K562 (cell line): ENCODE measurements around the gene RHEB. TPM values are rescaled to one million over a fixed set of nuclear protein-coding genes. Genes with fewer than 3 reads are reported as not detected.

ENCODE experiments used
- ADNP ChIP-seq: fragments of 200-800 bp; sonication (Bioruptor generic); IDR thresholded peaks from 2 replicates; pipeline ENCODE4 v1.6.1; 2016; ENCODE audit warnings: missing genetic modification characterization, missing compliant biosample characterization
- ARID4B ChIP-seq: sonication (generic); formaldehyde crosslinking; IDR thresholded peaks from 2 replicates; pipeline ENCODE4 v1.8.0; 2022; ENCODE audit warnings: mild to moderate bottlenecking, missing genetic modification reagents
- BCOR ChIP-seq: fragments of 450-650 bp; IDR thresholded peaks from 2 replicates; pipeline ENCODE4 v1.6.1; 2016
- CBX5 ChIP-seq: IDR thresholded peaks from 2 replicates; pipeline ENCODE4 v1.6.1; 2014; ENCODE audit warnings: low read depth, borderline replicate concordance
- HDAC8 ChIP-seq: fragments of 450-650 bp; IDR thresholded peaks from 2 replicates; pipeline ENCODE4 v1.6.1; 2016; ENCODE audit warnings: mild to moderate bottlenecking, missing genetic modification characterization, moderate library complexity, missing compliant biosample characterization
- KDM1A ChIP-seq, 2 experiments: fragments of 450-650 bp; IDR thresholded peaks; 2 replicates each; pipeline ENCODE4 v1.6.1; 2016; ENCODE audit warnings: mild to moderate bottlenecking in 2 of 2
- KLF1 ChIP-seq: fragments of 450-650 bp; IDR thresholded peaks from 2 replicates; pipeline ENCODE4 v1.6.1; 2016; ENCODE audit warnings: missing genetic modification characterization, missing compliant biosample characterization
- RAD21 ChIP-seq, 2 experiments: fragments of 250-450 bp in 1 of 2; fragments of 450-650 bp in 1 of 2; sonication (Bioruptor Pico) in 1 of 2; formaldehyde crosslinking in 1 of 2; IDR thresholded peaks in 1 of 2; conservative IDR thresholded peaks in 1 of 2; 2 replicates each; pipeline versions ENCODE4 v1.4.0 to v1.8.0; 2020 to 2022; ENCODE audit warnings: mild to moderate bottlenecking in 2 of 2, moderate library complexity in 1 of 2
- SMARCA5 ChIP-seq: fragments of 450-650 bp; IDR thresholded peaks from 2 replicates; pipeline ENCODE4 v1.6.1; 2016
- polyA plus RNA-seq, 8 experiments: library from polyadenylated mRNA; depleted of rRNA in 4 of 8; stranded (reverse) in 5 of 8; unstranded in 3 of 8; fragments of >200 nt; fragmentation: Nextera tagmentation in 2 of 8; fragmentation: Illumina TruSeq in 1 of 8; extraction: Ambion mirVana in 2 of 8; extraction: Trizol in 1 of 8; gene quantifications; 2 replicates each; pipeline versions ENCODE4 v1.2.1 to v1.2.3, GENCODE V29; 2011 to 2014; ENCODE audit warnings: inconsistent platforms in 1 of 8, missing spikeins in 1 of 8
- total RNA-seq, 7 experiments: library from RNA; depleted of rRNA in 6 of 7; stranded (reverse); fragments of >200 nt in 6 of 7; fragmentation: Illumina TruSeq in 2 of 7; extraction: Trizol in 2 of 7; gene quantifications; 2 replicates each; pipeline versions ENCODE4 v1.2.1 to v1.2.3, GENCODE V29; 2011 to 2021; ENCODE audit warnings: low replicate concordance in 1 of 7

The RHEB gene
- total and polyA plus RNA-seq, 9 of the 15 experiments (the other 6 are each of a cell fraction or from before 2014, with no cell fraction given): 28.5 to 249 (median 182) TPM

- TF ChIP-seq KLF1 (tag) (no peak), BCOR (peak; percentile 79), HDAC8 (0 out of 2 replicates have a peak, but pooled peaks have one; percentile 33), ADNP (tag) (peak; percentile 62; the same call in 1 of the 2 replicates), KDM1A (IDR thresholded peaks at IDR 0.05) (peak; percentile 64), SMARCA5 (0 out of 2 replicates have a peak, but pooled peaks have one; percentile 58), CBX5 (no peak), RAD21 (CRISPR knock-in tag; conservative IDR thresholded peaks at IDR 0.05 in 1 of 2, IDR thresholded peaks at IDR 0.05 in 1 of 2) (peak in 1 of 2 experiments; percentile 23; a peak in 1 of 4 replicates), ARID4B (CRISPR knock-in tag) (0 out of 2 replicates have a peak, but pooled peaks have one; percentile 25)
These were observed 89.9 kb downstream of the RHEB start (continued) for GRCh38 chr7:151429560-151430331.
